DOHH2 (cell line): Measurements from ENCODE around the gene ABCA1.

Source experiments
- CTCF ChIP-seq: fragments of 200-600 bp; sonication (generic); IDR thresholded peaks from one replicate; pipeline ENCODE4 v1.5.1; 2014; ENCODE audit warnings: antibody characterized with exemption, mild to moderate bottlenecking, low read depth, low read length; ENCODE audit not compliant: poor library complexity, severe bottlenecking
- EZH2phosphoT487 ChIP-seq: fragments of 200-600 bp; sonication (generic); IDR thresholded peaks from 2 replicates; pipeline ENCODE4 v1.6.1; 2017; ENCODE audit warnings: borderline replicate concordance, mild to moderate bottlenecking, antibody characterized with exemption, low read length, moderate library complexity, mixed read lengths

GRCh38 chr9:104820336-104820735 lies 107.6 kb downstream of the ABCA1 start:
- no peak for TF ChIP-seq CTCF
- no peak for TF ChIP-seq EZH2phosphoT487
